ENCODE measurements around the gene ATP1A2. TPM values are rescaled to one million over a fixed set of nuclear protein-coding genes. Genes with fewer than 3 reads are reported as not detected.

ATP1A2 gene
- total RNA-seq, 1 donor from 2014 or later = 4.5 TPM

- Histone ChIP-seq H3K4me1 (no peaks in the 10 kb centered on the region), H3K27me3 (ENCODE audit: low read depth) (no peaks in the 10 kb centered on the region), H3K36me3 (no peaks in the 10 kb centered on the region), H3K9me3 (no peaks in the 10 kb centered on the region), H3K4me3 (no peak overlapping the region), H3K27ac (no peak overlapping the region)
- DNase-seq = no peak
- ATAC-seq = no peak
- intact Hi-C loops (cut with DNase I) = no loop called here
- TF ChIP-seq CTCF (IDR thresholded peaks at IDR 0.05) = no peak
These were observed 70.7 kb downstream of the ATP1A2 start for GRCh38 chr1:160186246-160186645.

- ATAC-seq = no peak
- Histone ChIP-seq H3K4me1 (no peaks in the 10 kb centered on the region), H3K36me3 (no peaks in the 10 kb centered on the region), H3K27ac (no peak overlapping the region), H3K9me3 (no peaks in the 10 kb centered on the region), H3K4me3 (no peak overlapping the region), H3K27me3 (ENCODE audit: low read depth) (no peaks in the 10 kb centered on the region)
- intact Hi-C loops (cut with DNase I) = no loop called here
- no peak for TF ChIP-seq CTCF (IDR thresholded peaks at IDR 0.05)
- no peak for DNase-seq
These were observed 71.2 kb downstream of the ATP1A2 start for GRCh38 chr1:160186729-160187128.

- H3K4me3 ChIP-seq = no peak overlapping the region
- intact Hi-C loops (cut with DNase I) = no loop called here
- ATAC-seq (no peak), DNase-seq (no peak)
- H3K4me1 ChIP-seq = no peaks in the 10 kb centered on the region
- H3K27me3 ChIP-seq (ENCODE audit: low read depth) = no peaks in the 10 kb centered on the region
- no peak overlapping the region for H3K27ac ChIP-seq
- H3K9me3 ChIP-seq = no peaks in the 10 kb centered on the region
- TF ChIP-seq CTCF (IDR thresholded peaks at IDR 0.05) = no peak
- no peaks in the 10 kb centered on the region for H3K36me3 ChIP-seq
These were observed 71.8 kb downstream of the ATP1A2 start for GRCh38 chr1:160187407-160187806.

GRCh38 chr1:160188341-160188740 is 72.8 kb downstream of the ATP1A2 start:
- TF ChIP-seq CTCF (IDR thresholded peaks at IDR 0.05) = no peak

GRCh38 chr1:160189649-160190625 is 74.4 kb downstream of the ATP1A2 start, which contains the start of gene CASQ1:
TSS of gene CASQ1 (plus strand) at chr1:160190575. CDS start at chr1:160190752, 177 bp downstream.
- Histone ChIP-seq H3K9me3 (no peaks in the 10 kb centered on the region), H3K36me3 (no peaks in the 10 kb centered on the region), H3K4me1 (peaks cover 9% of the 10 kb centered on the region), H3K27me3 (ENCODE audit: low read depth) (no peaks in the 10 kb centered on the region), H3K27ac (no peak within 1 kb of the TSS), H3K4me3 (no peak within 1 kb of the TSS)
- intact Hi-C loops (cut with DNase I) = no loop called here
- no peak for TF ChIP-seq CTCF (IDR thresholded peaks at IDR 0.05)
- ATAC-seq (no peak), DNase-seq (no peak)

More at GRCh38 chr1:160188341-160188740, 72.8 kb downstream of the ATP1A2 start:
- Histone ChIP-seq H3K4me1 (peaks cover 6% of the 10 kb centered on the region), H3K27me3 (ENCODE audit: low read depth) (no peaks in the 10 kb centered on the region), H3K9me3 (no peaks in the 10 kb centered on the region), H3K27ac (no peak overlapping the region), H3K36me3 (no peaks in the 10 kb centered on the region), H3K4me3 (no peak overlapping the region)
- DNase-seq (no peak), ATAC-seq (no peak)
- intact Hi-C loops (cut with DNase I) = no loop called here

Data from lower lobe of right lung (tissue), 2 donors.